H9 (cell line): ENCODE data around the gene UBE2L6. TPM values are rescaled to one million over a fixed set of nuclear protein-coding genes. Genes with fewer than 3 reads are reported as not detected.
A peak's percentile ranks its signal among the peaks of the same experiment; 100 is the strongest.

ENCODE experiments used
- DNase-seq: peaks from one replicate; pipeline ENCODE4 v3.0.0-alpha.2; 2017
- H2AFZ ChIP-seq: one replicate; pipeline ENCODE4 v1.6.1; 2013; ENCODE audit warnings: mild to moderate bottlenecking, low read length, control low read depth, moderate library complexity
- H2AK5ac ChIP-seq: 2 replicates; pipeline ENCODE4 v1.6.1; 2013; ENCODE audit warnings: low read length, control low read depth, mixed read lengths; ENCODE audit not compliant: insufficient read length
- H2BK120ac ChIP-seq: one replicate; pipeline ENCODE4 v1.6.1; 2013; ENCODE audit warnings: low read depth, mild to moderate bottlenecking, low read length, control low read depth, inconsistent platforms; ENCODE audit not compliant: poor library complexity, severe bottlenecking
- H2BK12ac ChIP-seq: 2 replicates; pipeline ENCODE4 v1.6.1; 2013; ENCODE audit warnings: low read length, control low read depth, mixed read lengths, low read depth; ENCODE audit not compliant: insufficient read length
- H2BK15ac ChIP-seq: 2 replicates; pipeline ENCODE4 v1.6.1; 2013; ENCODE audit warnings: low read depth, low read length, control low read depth
- H2BK20ac ChIP-seq: one replicate; pipeline ENCODE4 v1.6.1; 2013; ENCODE audit warnings: low read depth, mild to moderate bottlenecking, low read length, control low read depth, inconsistent platforms; ENCODE audit not compliant: poor library complexity, severe bottlenecking
- H2BK5ac ChIP-seq: 2 replicates; pipeline ENCODE4 v1.6.1; 2013; ENCODE audit warnings: low read length, control low read depth, mixed read lengths; ENCODE audit not compliant: insufficient read length
- H3K14ac ChIP-seq: 2 replicates; pipeline ENCODE4 v1.6.1; 2013; ENCODE audit warnings: low read length, control low read depth; ENCODE audit not compliant: insufficient read depth
- H3K18ac ChIP-seq: 2 replicates; pipeline ENCODE4 v1.6.1; 2013; ENCODE audit warnings: low read depth, mild to moderate bottlenecking, mixed read lengths, low read length, control low read depth; ENCODE audit not compliant: insufficient read length
- H3K23ac ChIP-seq: 2 replicates; pipeline ENCODE4 v1.6.1; 2013; ENCODE audit warnings: low read length, control low read depth, mixed read lengths, low read depth; ENCODE audit not compliant: insufficient read length
- H3K23me2 ChIP-seq: 2 replicates; pipeline ENCODE4 v1.6.1; 2013; ENCODE audit warnings: low read depth, mild to moderate bottlenecking, mixed read lengths, low read length, control low read depth; ENCODE audit not compliant: insufficient read length, poor library complexity, severe bottlenecking
- H3K27ac ChIP-seq: 2 replicates; pipeline ENCODE4 v1.5.1; 2013; ENCODE audit warnings: low read length, control low read depth, mixed read lengths, low read depth; ENCODE audit not compliant: insufficient read length
- H3K27me3 ChIP-seq: 2 replicates; pipeline ENCODE4 v1.6.1; 2013; ENCODE audit warnings: low read length, control low read depth, inconsistent platforms; ENCODE audit not compliant: insufficient read depth
- H3K4ac ChIP-seq: 2 replicates; pipeline ENCODE4 v1.6.1; 2013; ENCODE audit warnings: low read depth, mild to moderate bottlenecking, control low read depth, inconsistent platforms, low read length, moderate library complexity
- H3K4me1 ChIP-seq: 2 replicates; pipeline ENCODE4 v1.6.1; 2013; ENCODE audit warnings: low read length, control low read depth, inconsistent platforms; ENCODE audit not compliant: insufficient read depth
- H3K4me2 ChIP-seq: 2 replicates; pipeline ENCODE4 v1.6.1; 2013; ENCODE audit warnings: low read length, control low read depth, mixed read lengths; ENCODE audit not compliant: insufficient read length, insufficient read depth
- H3K56ac ChIP-seq: 2 replicates; pipeline ENCODE4 v1.6.1; 2013; ENCODE audit warnings: low read depth, mild to moderate bottlenecking, mixed read lengths, low read length, control low read depth; ENCODE audit not compliant: insufficient read length
- H3K79me1 ChIP-seq: 2 replicates; pipeline ENCODE4 v1.6.1; 2013; ENCODE audit warnings: low read depth, mild to moderate bottlenecking, moderate library complexity, low read length, control low read depth, inconsistent platforms; ENCODE audit not compliant: insufficient read depth, poor library complexity, severe bottlenecking
- H3K79me2 ChIP-seq: 2 replicates; pipeline ENCODE4 v1.6.1; 2013; ENCODE audit warnings: low read length, control low read depth, inconsistent platforms; ENCODE audit not compliant: insufficient read depth
- H3K9ac ChIP-seq: 2 replicates; pipeline ENCODE4 v1.6.1; 2013; ENCODE audit warnings: low read length, control low read depth, mixed read lengths; ENCODE audit not compliant: insufficient read length; ENCODE audit errors: extremely low read depth
- H3K9me3 ChIP-seq: one replicate; pipeline ENCODE4 v1.6.1; 2013; ENCODE audit warnings: low read depth, low read length, inconsistent platforms; ENCODE audit not compliant: control insufficient read depth
- H3T11ph ChIP-seq: one replicate; pipeline ENCODE4 v1.6.1; 2013; ENCODE audit warnings: mild to moderate bottlenecking, low read length, control low read depth, inconsistent platforms
- H4K20me1 ChIP-seq: one replicate; pipeline ENCODE4 v1.6.1; 2013; ENCODE audit not compliant: control insufficient read depth, insufficient read length, insufficient read depth
- H4K5ac ChIP-seq: 2 replicates; pipeline ENCODE4 v1.6.1; 2013; ENCODE audit warnings: low read depth, mild to moderate bottlenecking, mixed read lengths, low read length, control low read depth; ENCODE audit not compliant: insufficient read length
- H4K8ac ChIP-seq: replicated peaks from 2 replicates; pipeline ENCODE4 v1.6.1; 2013; ENCODE audit warnings: low read length, control low read depth, mixed read lengths, low read depth; ENCODE audit not compliant: insufficient read length
- H4K91ac ChIP-seq: 2 replicates; pipeline ENCODE4 v1.6.1; 2013; ENCODE audit warnings: low read depth, mild to moderate bottlenecking, moderate library complexity, mixed read lengths, low read length, control low read depth; ENCODE audit not compliant: insufficient read length
- H3K27ac Mint-ChIP-seq, 3 experiments: 2 replicates in 2 of 3; 3 replicates in 1 of 3; pipeline ENCODE4 v1.8.0; 2020 to 2021; ENCODE audit warnings: mixed read lengths in 3 of 3, mild to moderate bottlenecking in 1 of 3, moderate library complexity in 1 of 3
- H3K27me3 Mint-ChIP-seq: 2 replicates; pipeline ENCODE4 v1.8.0; 2021; ENCODE audit warnings: low read depth, mild to moderate bottlenecking, moderate library complexity, mixed read lengths
- H3K36me3 Mint-ChIP-seq, 3 experiments: 2 replicates in 2 of 3; 3 replicates in 1 of 3; pipeline ENCODE4 v1.8.0; 2020 to 2021; ENCODE audit warnings: low read depth in 3 of 3, mixed read lengths in 3 of 3; ENCODE audit not compliant: insufficient read depth in 1 of 3
- H3K4me1 Mint-ChIP-seq, 2 experiments: 2 replicates each; pipeline ENCODE4 v1.8.0; 2020; ENCODE audit warnings: mixed read lengths in 2 of 2
- H3K4me3 Mint-ChIP-seq, 2 experiments: 2 replicates in 1 of 2; 3 replicates in 1 of 2; pipeline ENCODE4 v1.8.0; 2020 to 2021; ENCODE audit warnings: mild to moderate bottlenecking in 2 of 2, mixed read lengths in 2 of 2, moderate library complexity in 1 of 2
- H3K9me3 Mint-ChIP-seq, 2 experiments: 2 replicates in 1 of 2; 3 replicates in 1 of 2; pipeline ENCODE4 v1.8.0; 2020; ENCODE audit warnings: mild to moderate bottlenecking in 2 of 2, mixed read lengths in 2 of 2, moderate library complexity in 1 of 2
- WGBS: extraction: QIAGEN DNeasy Blood & Tissue Kit; methylation state at CpG from one replicate; pipeline ENCODE4 v1.1.7; 2013; ENCODE audit warnings: missing lambda C conversion rate, low lambda C conversion rate, mixed read lengths; ENCODE audit not compliant: insufficient read length; ENCODE audit errors: extremely low coverage; 5-methylcytosine and 5-hydroxymethylcytosine counted together
- total RNA-seq: library from RNA; stranded (reverse); gene quantifications from 2 replicates; pipeline ENCODE4 v1.2.1, GENCODE V29; 2021
- TF ChIP-seq, protein P1 (sequence below): fragments of 200-600 bp; sonication (generic); conservative IDR thresholded peaks from 3 replicates; pipeline ENCODE4 v1.8.0; 2021; ENCODE audit warnings: antibody characterized with exemption, mild to moderate bottlenecking

The UBE2L6 gene
- total RNA-seq, 1 experiment from 2014 or later: 38.9 TPM

DNA sequence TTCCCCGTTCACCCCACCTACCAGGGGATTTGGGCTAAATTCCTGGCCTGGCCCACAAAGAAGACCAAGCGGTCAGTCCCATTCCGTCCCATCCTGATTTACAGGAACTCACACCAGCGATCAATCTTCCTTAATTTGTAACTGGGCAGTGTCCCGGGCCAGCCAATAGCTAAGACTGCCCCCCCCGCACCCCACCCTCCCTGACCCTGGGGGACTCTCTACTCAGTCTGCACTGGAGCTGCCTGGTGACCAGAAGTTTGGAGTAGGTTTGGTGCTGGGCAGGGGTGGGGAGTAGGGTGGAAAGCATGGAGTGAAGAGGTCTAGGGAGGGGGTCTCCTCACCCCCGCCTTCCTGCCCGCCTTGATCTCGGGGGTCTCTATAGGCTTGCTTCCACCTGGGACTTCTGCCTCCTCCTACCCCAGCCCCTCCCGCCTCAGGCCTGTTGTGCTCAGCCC, 30.0 kb upstream of the UBE2L6 start, which contains the start of gene SERPING1:
TSS of gene SERPING1 (plus strand) at position 225 of the 455 bp plus-strand sequence. CDS start 586 bp downstream, outside the sequence.
- Histone ChIP-seq H4K5ac (no peak within 1 kb of the TSS), H3K27ac (no peak within 1 kb of the TSS), H3K23ac (no peak within 1 kb of the TSS), H3K4me1 (peaks cover 4% of the 10 kb centered on the region; the same call in 1 of the 2 replicates), H3K79me2 (no peaks in the 10 kb centered on the region), H2AK5ac (no peak within 1 kb of the TSS), H3K9ac (peak within 1 kb of the TSS; percentile 27), H3K23me2 (peaks cover 8% of the 10 kb centered on the region), H3K18ac (peak within 1 kb of the TSS; percentile 11), H3K14ac (peak within 1 kb of the TSS; percentile 53), H3K4ac (no peak within 1 kb of the TSS), H3K56ac (no peak within 1 kb of the TSS), H3T11ph (no peak within 1 kb of the TSS), H3K9me3 (no peaks in the 10 kb centered on the region), H2BK12ac (no peak within 1 kb of the TSS), H2AFZ (no peak within 1 kb of the TSS), H2BK20ac (no peak within 1 kb of the TSS), H4K8ac (no peak within 1 kb of the TSS), H4K20me1 (no peaks in the 10 kb centered on the region), H3K4me2 (peak within 1 kb of the TSS; percentile 57), H2BK5ac (no peak within 1 kb of the TSS), H4K91ac (no peak within 1 kb of the TSS), H3K79me1 (no peaks in the 10 kb centered on the region), H2BK15ac (no peak within 1 kb of the TSS), H2BK120ac (no peak within 1 kb of the TSS), H3K27me3 (no peaks in the 10 kb centered on the region)
- no CpG with 5 or more reads among the region's 10 CpGs for WGBS
- Mint-ChIP-seq H3K4me1 (peaks cover 24 to 61% of the 10 kb centered on the region in 2 experiments), H3K27ac (peak within 1 kb of the TSS; percentile 93 to 98 (median 97); a peak in 6 of 7 replicates), H3K4me3 (peak within 1 kb of the TSS; percentile 70 to 79), H3K36me3 (peaks cover 15 to 23% (median 15%) of the 10 kb centered on the region in 3 experiments; a peak in 6 of 7 replicates), H3K9me3 (no peaks in the 10 kb centered on the region), H3K27me3 (no peaks in the 10 kb centered on the region)
- DNase-seq: no peak
- TF ChIP-seq, protein P1, sequence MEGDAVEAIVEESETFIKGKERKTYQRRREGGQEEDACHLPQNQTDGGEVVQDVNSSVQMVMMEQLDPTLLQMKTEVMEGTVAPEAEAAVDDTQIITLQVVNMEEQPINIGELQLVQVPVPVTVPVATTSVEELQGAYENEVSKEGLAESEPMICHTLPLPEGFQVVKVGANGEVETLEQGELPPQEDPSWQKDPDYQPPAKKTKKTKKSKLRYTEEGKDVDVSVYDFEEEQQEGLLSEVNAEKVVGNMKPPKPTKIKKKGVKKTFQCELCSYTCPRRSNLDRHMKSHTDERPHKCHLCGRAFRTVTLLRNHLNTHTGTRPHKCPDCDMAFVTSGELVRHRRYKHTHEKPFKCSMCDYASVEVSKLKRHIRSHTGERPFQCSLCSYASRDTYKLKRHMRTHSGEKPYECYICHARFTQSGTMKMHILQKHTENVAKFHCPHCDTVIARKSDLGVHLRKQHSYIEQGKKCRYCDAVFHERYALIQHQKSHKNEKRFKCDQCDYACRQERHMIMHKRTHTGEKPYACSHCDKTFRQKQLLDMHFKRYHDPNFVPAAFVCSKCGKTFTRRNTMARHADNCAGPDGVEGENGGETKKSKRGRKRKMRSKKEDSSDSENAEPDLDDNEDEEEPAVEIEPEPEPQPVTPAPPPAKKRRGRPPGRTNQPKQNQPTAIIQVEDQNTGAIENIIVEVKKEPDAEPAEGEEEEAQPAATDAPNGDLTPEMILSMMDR: no peak
